22Rv1 (cell line): ENCODE results near the gene ASPRV1.

Source experiments
- H3K27ac ChIP-seq: fragments of 450-650 bp; 2 replicates; pipeline ENCODE4 v1.5.1; 2017
- CTCF ChIP-seq: fragments of 450-650 bp; IDR thresholded peaks from 2 replicates; pipeline ENCODE4 v1.5.1; 2017; ENCODE audit warnings: mild to moderate bottlenecking
- ZFX ChIP-seq: fragments of 450-650 bp; IDR thresholded peaks from 2 replicates; pipeline ENCODE4 v1.6.1; 2017; ENCODE audit warnings: antibody characterized with exemption, borderline replicate concordance

The ASPRV1 gene

GRCh38 chr2:69946351-69947324, 14.8 kb downstream of the ASPRV1 start:
- no peak overlapping the region for H3K27ac ChIP-seq
- TF ChIP-seq ZFX: no peak
- TF ChIP-seq CTCF: no peak

GRCh38 chr2:69945941-69946340, 15.5 kb downstream of the ASPRV1 start:
- no peak overlapping the region for H3K27ac ChIP-seq
- no peak for TF ChIP-seq ZFX
- TF ChIP-seq CTCF: no peak

GRCh38 chr2:69945441-69945840, 16.0 kb downstream of the ASPRV1 start:
- no peak overlapping the region for H3K27ac ChIP-seq
- TF ChIP-seq ZFX (no peak), CTCF (no peak)

- H3K27ac ChIP-seq: no peak overlapping the region
- TF ChIP-seq ZFX (no peak), CTCF (no peak)
These were observed 16.7 kb downstream of the ASPRV1 start for GRCh38 chr2:69944756-69945155.

- no peak for TF ChIP-seq ZFX
- no peak overlapping the region for H3K27ac ChIP-seq
These were observed 17.4 kb downstream of the ASPRV1 start for GRCh38 chr2:69943843-69944525.

- no peak overlapping the region for H3K27ac ChIP-seq
- TF ChIP-seq ZFX: no peak
- no peak for TF ChIP-seq CTCF
These were observed 18.2 kb downstream of the ASPRV1 start for GRCh38 chr2:69943000-69943842.

- H3K27ac ChIP-seq: no peak overlapping the region
- TF ChIP-seq CTCF (no peak), ZFX (no peak)
These were observed 20.7 kb downstream of the ASPRV1 start for GRCh38 chr2:69940691-69941090.
